CD8-positive, alpha-beta memory T cell (primary cell): ENCODE results near the gene ATRNL1. TPM values are rescaled to one million over a fixed set of nuclear protein-coding genes. Genes with fewer than 3 reads are reported as not detected.

Experiments used
- CTCF ChIA-PET: fragments of 350-600 bp; sonication (Branson Sonifier 250); formaldehyde crosslinking; loops from one replicate; lab custom pipeline; 2021; ENCODE audit warnings: antibody characterized with exemption; lab: Charles Lee
- POLR2A ChIA-PET: fragments of 350-600 bp; sonication (Branson Sonifier 250); formaldehyde crosslinking; loops from one replicate; lab custom pipeline; 2021; ENCODE audit warnings: antibody characterized with exemption; lab: Charles Lee
- DNase-seq, 5 donors: peaks; one replicate each; pipeline versions ENCODE4 v3.0.0 to v3.0.0-alpha.2; 2020 to 2022; ENCODE audit warnings: mixed read lengths in 1 of 5
- H3K27ac ChIP-seq: one replicate; pipeline ENCODE4 v1.7.0; 2013; ENCODE audit warnings: low read depth, mild to moderate bottlenecking, low read length, moderate library complexity
- H3K27me3 ChIP-seq: 2 replicates; pipeline ENCODE4 v1.7.0; 2013; ENCODE audit warnings: low read length, mild to moderate bottlenecking; ENCODE audit not compliant: insufficient read depth, poor library complexity, severe bottlenecking
- H3K36me3 ChIP-seq: 2 replicates; pipeline ENCODE4 v1.7.0; 2013; ENCODE audit warnings: mild to moderate bottlenecking, low read length, moderate library complexity; ENCODE audit not compliant: insufficient read depth
- H3K4me1 ChIP-seq: 2 replicates; pipeline ENCODE4 v1.7.0; 2013; ENCODE audit warnings: mild to moderate bottlenecking, low read length, moderate library complexity; ENCODE audit not compliant: insufficient read depth
- H3K4me3 ChIP-seq: 2 replicates; pipeline ENCODE4 v1.7.0; 2013; ENCODE audit warnings: mild to moderate bottlenecking, low read length
- H3K9me3 ChIP-seq: 2 replicates; pipeline ENCODE4 v1.7.0; 2013; ENCODE audit warnings: mild to moderate bottlenecking, low read length
- H3K27ac Mint-ChIP-seq, 8 donors: one replicate each; pipeline ENCODE4 v1.8.0; 2020 to 2021; ENCODE audit warnings: mixed read lengths in 8 of 8, mild to moderate bottlenecking in 6 of 8, inconsistent platforms in 3 of 8, moderate library complexity in 3 of 8
- H3K27me3 Mint-ChIP-seq, 2 donors: one replicate each; pipeline ENCODE4 v1.8.0; 2020 to 2021; ENCODE audit warnings: mixed read lengths in 2 of 2, mild to moderate bottlenecking in 1 of 2, moderate library complexity in 1 of 2
- H3K36me3 Mint-ChIP-seq, 3 donors: one replicate each; pipeline ENCODE4 v1.8.0; 2020 to 2021; ENCODE audit warnings: mixed read lengths in 3 of 3, inconsistent platforms in 1 of 3, mild to moderate bottlenecking in 1 of 3
- H3K4me1 Mint-ChIP-seq, 3 donors: one replicate each; pipeline ENCODE4 v1.8.0; 2020 to 2021; ENCODE audit warnings: mixed read lengths in 3 of 3, inconsistent platforms in 1 of 3, mild to moderate bottlenecking in 1 of 3
- H3K4me3 Mint-ChIP-seq, 7 donors: one replicate each; pipeline ENCODE4 v1.8.0; 2020 to 2021; ENCODE audit warnings: mixed read lengths in 7 of 7, mild to moderate bottlenecking in 6 of 7, moderate library complexity in 4 of 7, inconsistent platforms in 2 of 7
- H3K9me3 Mint-ChIP-seq, 5 donors: one replicate each; pipeline ENCODE4 v1.8.0; 2020 to 2022; ENCODE audit warnings: mixed read lengths in 5 of 5, mild to moderate bottlenecking in 3 of 5, moderate library complexity in 2 of 5, inconsistent platforms in 1 of 5
- polyA plus RNA-seq: library from polyadenylated mRNA; unstranded; fragments of 300-500 nt; fragmentation: Illumina TruSeq; gene quantifications from one replicate; pipeline ENCODE4 v1.2.3, GENCODE V29; 2021
- total RNA-seq, 2 experiments: library from RNA; stranded (reverse); gene quantifications; one replicate each; pipeline ENCODE4 v1.2.3, GENCODE V29; 2021

Gene ATRNL1
- total and polyA plus RNA-seq, 3 experiments from 2014 or later, result not detected

GRCh38 chr10:115980470-115980869 lies 887.3 kb downstream of the ATRNL1 start:
- no peaks in the 10 kb centered on the region for H3K4me1 Mint-ChIP-seq
- H3K27ac Mint-ChIP-seq, result no peak overlapping the region
- no peaks in the 10 kb centered on the region for H3K4me1 ChIP-seq
- no peaks in the 10 kb centered on the region for H3K36me3 ChIP-seq
- H3K27ac ChIP-seq, result no peak overlapping the region
- peaks cover 0 to 2% of the 10 kb centered on the region in 2 donors for H3K27me3 Mint-ChIP-seq
- peaks cover 5 to 15% (median 6%) of the 10 kb centered on the region in 5 donors for H3K9me3 Mint-ChIP-seq
- CTCF ChIA-PET, result no interaction called here
- no peaks in the 10 kb centered on the region for H3K36me3 Mint-ChIP-seq
- H3K4me3 Mint-ChIP-seq, result no peak overlapping the region
- no peaks in the 10 kb centered on the region for H3K9me3 ChIP-seq
- no peaks in the 10 kb centered on the region for H3K27me3 ChIP-seq
- no peak for DNase-seq
- H3K4me3 ChIP-seq, result no peak overlapping the region
- POLR2A ChIA-PET, result no interaction called here

- Histone ChIP-seq H3K4me3 (no peak overlapping the region), H3K27me3 (no peaks in the 10 kb centered on the region), H3K36me3 (no peaks in the 10 kb centered on the region), H3K9me3 (no peaks in the 10 kb centered on the region), H3K4me1 (no peaks in the 10 kb centered on the region), H3K27ac (no peak overlapping the region)
- POLR2A ChIA-PET, result no interaction called here
- no peaks in the 10 kb centered on the region for H3K4me1 Mint-ChIP-seq
- no peaks in the 10 kb centered on the region for H3K27me3 Mint-ChIP-seq
- DNase-seq, result no peak
- no peak overlapping the region for H3K27ac Mint-ChIP-seq
- CTCF ChIA-PET, result no interaction called here
- H3K36me3 Mint-ChIP-seq, result no peaks in the 10 kb centered on the region
- H3K9me3 Mint-ChIP-seq, result peaks cover 5 to 15% (median 6%) of the 10 kb centered on the region in 5 donors
- no peak overlapping the region for H3K4me3 Mint-ChIP-seq
Observed at GRCh38 chr10:115981081-115981480, 887.9 kb downstream of the ATRNL1 start.

GRCh38 chr10:115982076-115982475 lies 888.9 kb downstream of the ATRNL1 start:
- Mint-ChIP-seq H3K9me3 (peaks cover 6 to 15% (median 9%) of the 10 kb centered on the region in 5 donors), H3K4me3 (no peak overlapping the region), H3K27ac (no peak overlapping the region), H3K4me1 (no peaks in the 10 kb centered on the region), H3K36me3 (no peaks in the 10 kb centered on the region), H3K27me3 (no peaks in the 10 kb centered on the region)
- ChIA-PET CTCF (no interaction called here), POLR2A (no interaction called here)
- Histone ChIP-seq H3K27ac (no peak overlapping the region), H3K36me3 (no peaks in the 10 kb centered on the region), H3K9me3 (no peaks in the 10 kb centered on the region), H3K27me3 (no peaks in the 10 kb centered on the region), H3K4me3 (no peak overlapping the region), H3K4me1 (no peaks in the 10 kb centered on the region)
- DNase-seq, result no peak

GRCh38 chr10:115982526-115982925 lies 889.4 kb downstream of the ATRNL1 start:
- DNase-seq, result no peak
- Mint-ChIP-seq H3K27me3 (no peaks in the 10 kb centered on the region), H3K4me1 (no peaks in the 10 kb centered on the region), H3K9me3 (peaks cover 6 to 16% (median 10%) of the 10 kb centered on the region in 5 donors), H3K4me3 (no peak overlapping the region), H3K36me3 (no peaks in the 10 kb centered on the region), H3K27ac (no peak overlapping the region)
- Histone ChIP-seq H3K4me1 (no peaks in the 10 kb centered on the region), H3K27ac (no peak overlapping the region), H3K9me3 (no peaks in the 10 kb centered on the region), H3K36me3 (no peaks in the 10 kb centered on the region), H3K27me3 (no peaks in the 10 kb centered on the region), H3K4me3 (no peak overlapping the region)
- CTCF ChIA-PET, result no interaction called here
- POLR2A ChIA-PET, result no interaction called here

GRCh38 chr10:115985786-115986185 lies 892.6 kb downstream of the ATRNL1 start:
- DNase-seq, result no peak
- no peaks in the 10 kb centered on the region for H3K4me1 ChIP-seq
- no peak overlapping the region for H3K27ac ChIP-seq
- no peaks in the 10 kb centered on the region for H3K9me3 ChIP-seq
- Mint-ChIP-seq H3K4me1 (no peaks in the 10 kb centered on the region), H3K27me3 (no peaks in the 10 kb centered on the region), H3K36me3 (no peaks in the 10 kb centered on the region), H3K27ac (no peak overlapping the region), H3K9me3 (peaks cover 6 to 35% (median 16%) of the 10 kb centered on the region in 5 donors), H3K4me3 (no peak overlapping the region)
- H3K36me3 ChIP-seq, result no peaks in the 10 kb centered on the region
- POLR2A ChIA-PET, result no interaction called here
- no peak overlapping the region for H3K4me3 ChIP-seq
- no peaks in the 10 kb centered on the region for H3K27me3 ChIP-seq
- CTCF ChIA-PET, result no interaction called here

GRCh38 chr10:115988380-115988779 lies 895.2 kb downstream of the ATRNL1 start:
- no peaks in the 10 kb centered on the region for H3K27me3 ChIP-seq
- no peak overlapping the region for H3K27ac Mint-ChIP-seq
- no peaks in the 10 kb centered on the region for H3K27me3 Mint-ChIP-seq
- no peaks in the 10 kb centered on the region for H3K36me3 Mint-ChIP-seq
- no peaks in the 10 kb centered on the region for H3K36me3 ChIP-seq
- no peaks in the 10 kb centered on the region for H3K9me3 ChIP-seq
- no peak overlapping the region for H3K4me3 ChIP-seq
- H3K4me1 Mint-ChIP-seq, result no peaks in the 10 kb centered on the region
- no peak overlapping the region for H3K4me3 Mint-ChIP-seq
- no peaks in the 10 kb centered on the region for H3K4me1 ChIP-seq
- POLR2A ChIA-PET, result no interaction called here
- DNase-seq, result no peak
- CTCF ChIA-PET, result no interaction called here
- H3K9me3 Mint-ChIP-seq, result peaks cover 9 to 45% (median 12%) of the 10 kb centered on the region in 5 donors
- no peak overlapping the region for H3K27ac ChIP-seq

- no peaks in the 10 kb centered on the region for H3K27me3 ChIP-seq
- CTCF ChIA-PET, result no interaction called here
- no peaks in the 10 kb centered on the region for H3K9me3 ChIP-seq
- H3K4me3 Mint-ChIP-seq, result no peak overlapping the region
- no peaks in the 10 kb centered on the region for H3K4me1 ChIP-seq
- H3K9me3 Mint-ChIP-seq, result peaks cover 8 to 38% (median 11%) of the 10 kb centered on the region in 5 donors
- no peaks in the 10 kb centered on the region for H3K4me1 Mint-ChIP-seq
- no peaks in the 10 kb centered on the region for H3K36me3 Mint-ChIP-seq
- no peaks in the 10 kb centered on the region for H3K36me3 ChIP-seq
- H3K4me3 ChIP-seq, result no peak overlapping the region
- no peaks in the 10 kb centered on the region for H3K27me3 Mint-ChIP-seq
- no peak overlapping the region for H3K27ac Mint-ChIP-seq
- H3K27ac ChIP-seq, result no peak overlapping the region
- POLR2A ChIA-PET, result no interaction called here
- DNase-seq, result no peak
Observed at GRCh38 chr10:115989621-115990020, 896.5 kb downstream of the ATRNL1 start.

- Histone ChIP-seq H3K4me1 (no peaks in the 10 kb centered on the region), H3K4me3 (no peak overlapping the region), H3K27ac (no peak overlapping the region), H3K27me3 (no peaks in the 10 kb centered on the region), H3K9me3 (no peaks in the 10 kb centered on the region), H3K36me3 (no peaks in the 10 kb centered on the region)
- no peaks in the 10 kb centered on the region for H3K36me3 Mint-ChIP-seq
- peaks cover 9 to 34% (median 11%) of the 10 kb centered on the region in 5 donors for H3K9me3 Mint-ChIP-seq
- H3K27ac Mint-ChIP-seq, result no peak overlapping the region
- ChIA-PET POLR2A (no interaction called here), CTCF (no interaction called here)
- H3K4me1 Mint-ChIP-seq, result no peaks in the 10 kb centered on the region
- DNase-seq, result no peak
- peaks cover 0 to 4% of the 10 kb centered on the region in 2 donors for H3K27me3 Mint-ChIP-seq
- no peak overlapping the region for H3K4me3 Mint-ChIP-seq
Observed at GRCh38 chr10:115992236-115992986, 899.2 kb downstream of the ATRNL1 start.
